ENCODE measurements around the gene ZNF76. TPM values are rescaled to one million over a fixed set of nuclear protein-coding genes. Genes with fewer than 3 reads are reported as not detected.
"Not testable (repeated sequence)": the region's sequence is repeated elsewhere in the genome, so short reads cannot be mapped to it uniquely, and the experiment has no call there.

ZNF76 gene
- total RNA-seq, 1 donor from 2014 or later: 45.0 TPM

DNA sequence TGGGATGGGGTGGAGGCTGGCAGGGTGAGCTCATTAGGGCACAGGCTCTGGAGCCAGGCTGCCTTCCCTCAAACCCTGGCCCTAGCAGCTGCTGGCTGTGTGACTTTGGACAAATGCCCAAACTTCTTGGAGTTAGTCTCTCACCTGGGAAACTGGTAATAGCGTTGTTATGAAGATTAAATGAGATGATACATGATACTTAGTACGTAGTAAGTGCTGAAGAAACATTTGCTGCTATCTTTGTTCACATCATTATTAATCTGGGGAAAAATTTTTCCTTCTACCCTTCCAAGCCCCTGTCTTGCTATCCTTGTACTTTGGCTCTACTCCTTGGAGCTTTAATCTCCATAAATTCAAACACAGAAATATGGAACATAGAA is 60.5 kb downstream of the ZNF76 start:
- H3K4me3 Mint-ChIP-seq: peak overlapping the region; percentile 58
- H3K9me3 Mint-ChIP-seq: no peaks in the 10 kb centered on the region
- H3K4me1 Mint-ChIP-seq: peaks cover 16% of the 10 kb centered on the region
- H3K36me3 Mint-ChIP-seq (ENCODE audit: low read depth): no peaks in the 10 kb centered on the region
- no peak for TF ChIP-seq CTCF (conservative IDR thresholded peaks at IDR 0.05)
- H3K27me3 Mint-ChIP-seq (ENCODE audit: low read depth): peaks cover 15% of the 10 kb centered on the region
- no peak overlapping the region for H3K27ac Mint-ChIP-seq (ENCODE audit: unreplicated experiment)
- DNase-seq (ENCODE audit: low read depth, low spot score): no peak

DNA sequence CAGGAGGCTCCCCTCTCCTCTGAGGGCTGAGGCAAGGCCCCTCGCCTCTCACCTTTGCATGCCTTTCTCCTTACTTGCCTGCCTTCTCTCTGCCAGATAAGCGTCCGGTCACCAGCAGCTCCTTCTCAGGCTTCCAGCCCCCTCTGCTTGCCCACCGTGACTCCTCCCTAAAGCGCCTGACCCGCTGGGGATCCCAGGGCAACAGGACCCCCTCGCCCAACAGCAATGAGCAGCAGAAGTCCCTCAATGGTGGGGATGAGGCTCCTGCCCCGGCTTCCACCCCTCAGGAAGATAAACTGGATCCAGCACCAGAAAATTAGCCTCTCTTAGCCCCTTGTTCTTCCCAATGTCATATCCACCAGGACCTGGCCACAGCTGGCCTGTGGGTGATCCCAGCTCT is 61.6 kb downstream of the ZNF76 start:
- no peak for TF ChIP-seq CTCF (conservative IDR thresholded peaks at IDR 0.05)
- Mint-ChIP-seq H3K27me3 (ENCODE audit: low read depth) (peaks cover 14% of the 10 kb centered on the region), H3K9me3 (no peaks in the 10 kb centered on the region), H3K4me1 (peaks cover 16% of the 10 kb centered on the region), H3K36me3 (ENCODE audit: low read depth) (no peaks in the 10 kb centered on the region), H3K27ac (ENCODE audit: unreplicated experiment) (no peak overlapping the region), H3K4me3 (no peak overlapping the region)
- no peak for DNase-seq (ENCODE audit: low read depth, low spot score)

GRCh38 chr6:35327349-35328027 is 68.0 kb downstream of the ZNF76 start:
- peak; percentile 66 for TF ChIP-seq CTCF (conservative IDR thresholded peaks at IDR 0.05)
- Mint-ChIP-seq H3K27ac (ENCODE audit: unreplicated experiment) (no peak overlapping the region), H3K9me3 (no peaks in the 10 kb centered on the region)

GRCh38 chr6:35328108-35328723 is 68.7 kb downstream of the ZNF76 start:
- Mint-ChIP-seq H3K9me3 (no peaks in the 10 kb centered on the region), H3K27me3 (ENCODE audit: low read depth) (peaks cover 5% of the 10 kb centered on the region), H3K27ac (ENCODE audit: unreplicated experiment) (no peak overlapping the region), H3K4me1 (peaks cover 5% of the 10 kb centered on the region), H3K4me3 (no peak overlapping the region), H3K36me3 (ENCODE audit: low read depth) (peaks cover 2% of the 10 kb centered on the region)
- no peak for DNase-seq (ENCODE audit: low read depth, low spot score)
- TF ChIP-seq CTCF (conservative IDR thresholded peaks at IDR 0.05): no peak

More at GRCh38 chr6:35327349-35328027, 68.0 kb downstream of the ZNF76 start:
- peaks cover 2% of the 10 kb centered on the region for H3K36me3 Mint-ChIP-seq (ENCODE audit: low read depth)
- H3K4me3 Mint-ChIP-seq: no peak overlapping the region
- DNase-seq (ENCODE audit: low read depth, low spot score): peak; percentile 51
- H3K27me3 Mint-ChIP-seq (ENCODE audit: low read depth): peaks cover 2% of the 10 kb centered on the region
- H3K4me1 Mint-ChIP-seq: peaks cover 5% of the 10 kb centered on the region

DNA sequence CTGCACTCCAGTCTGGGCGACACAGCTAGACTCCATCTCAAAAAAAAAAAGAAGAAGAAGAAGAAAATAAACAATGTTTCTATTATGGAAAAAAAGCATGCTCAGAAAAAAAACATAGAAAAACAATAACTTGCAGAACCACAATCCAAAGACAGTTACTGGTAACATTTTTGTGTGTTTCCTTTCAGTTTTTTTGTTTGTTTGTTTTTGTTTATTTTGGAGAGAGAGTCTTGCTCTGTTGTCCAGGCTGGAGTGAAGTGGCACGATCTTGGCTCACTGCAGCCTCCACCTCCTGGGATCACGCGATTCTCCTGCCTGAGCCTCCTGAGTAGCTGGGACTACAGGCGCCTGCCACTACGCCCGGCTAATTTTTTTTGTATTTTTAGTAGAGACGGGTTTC is 69.4 kb downstream of the ZNF76 start:
- not testable (repeated sequence) for H3K4me3 Mint-ChIP-seq; H3K36me3 Mint-ChIP-seq (ENCODE audit: low read depth); H3K4me1 Mint-ChIP-seq

DNA sequence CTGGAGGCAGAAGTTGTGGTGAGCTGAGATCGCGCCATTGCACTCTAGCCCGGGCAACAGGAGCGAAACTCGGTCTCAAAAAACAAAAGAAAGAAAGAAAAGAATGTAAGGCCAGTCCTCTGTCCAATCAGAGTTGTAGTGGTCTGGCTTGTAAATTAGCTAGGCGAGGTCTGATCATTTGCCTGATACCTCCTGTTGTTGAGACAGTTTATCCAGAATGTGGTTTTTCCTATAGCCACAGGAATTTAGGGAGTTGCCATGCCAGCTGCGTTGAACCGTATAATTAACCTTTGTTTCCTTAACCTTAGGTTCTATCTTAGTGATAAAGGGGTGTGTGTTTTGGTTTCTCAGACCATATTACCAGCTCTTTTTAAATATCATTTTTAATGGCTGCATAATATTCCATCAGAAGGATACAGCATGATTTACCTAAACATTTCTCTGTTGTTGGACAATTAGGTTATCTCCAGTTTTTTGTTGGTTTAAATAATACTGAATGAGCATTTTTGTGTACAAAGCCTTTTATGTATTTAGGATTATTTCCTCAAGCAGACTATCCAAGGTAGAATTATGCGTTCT is 71.1 kb downstream of the ZNF76 start:
- Mint-ChIP-seq H3K27me3 (ENCODE audit: low read depth) (peaks cover 29% of the 10 kb centered on the region), H3K4me1 (peaks cover 5% of the 10 kb centered on the region), H3K4me3 (no peak overlapping the region), H3K9me3 (no peaks in the 10 kb centered on the region), H3K27ac (ENCODE audit: unreplicated experiment) (no peak overlapping the region), H3K36me3 (ENCODE audit: low read depth) (peaks cover 2% of the 10 kb centered on the region)
- DNase-seq (ENCODE audit: low read depth, low spot score): no peak
- TF ChIP-seq CTCF (conservative IDR thresholded peaks at IDR 0.05): no peak

More for the DNA sequence above, 69.4 kb downstream of the ZNF76 start:
- DNase-seq (ENCODE audit: low read depth, low spot score); H3K27ac Mint-ChIP-seq (ENCODE audit: unreplicated experiment); H3K9me3 Mint-ChIP-seq: not testable (repeated sequence)
- peaks cover 12% of the 10 kb centered on the region for H3K27me3 Mint-ChIP-seq (ENCODE audit: low read depth)

Data from neural crest cell (in vitro differentiated cells).